Spleen (tissue), 7 donors: ENCODE measurements around the gene PSMB7.

ENCODE experiments used
- CTCF ChIP-seq, 11 experiments: fragments of 200-600 bp in 7 of 11; fragments of 450-650 bp in 4 of 11; sonication (generic) in 4 of 11; IDR thresholded peaks in 8 of 11; conservative IDR thresholded peaks in 3 of 11; 1 replicate in 7 of 11; 2 replicates in 4 of 11; pipeline versions ENCODE4 v1.4.0 to v1.8.0; 2016 to 2021; ENCODE audit warnings: antibody characterized with exemption in 11 of 11, inconsistent platforms in 4 of 11, mild to moderate bottlenecking in 1 of 11
- POLR2A ChIP-seq, 3 donors: fragments of 450-650 bp; IDR thresholded peaks; one replicate each; pipeline ENCODE4 v1.5.1; 2017; ENCODE audit warnings: antibody characterized with exemption in 3 of 3, mild to moderate bottlenecking in 1 of 3
- donor health status: DM: no; HTN: no; CAD: no; lungs with moderate emphysema.
- donor health status: DM: no; HTN: no; CAD: no.
- donor health status: DM: no; HTN: no; CAD: no.

DNA sequence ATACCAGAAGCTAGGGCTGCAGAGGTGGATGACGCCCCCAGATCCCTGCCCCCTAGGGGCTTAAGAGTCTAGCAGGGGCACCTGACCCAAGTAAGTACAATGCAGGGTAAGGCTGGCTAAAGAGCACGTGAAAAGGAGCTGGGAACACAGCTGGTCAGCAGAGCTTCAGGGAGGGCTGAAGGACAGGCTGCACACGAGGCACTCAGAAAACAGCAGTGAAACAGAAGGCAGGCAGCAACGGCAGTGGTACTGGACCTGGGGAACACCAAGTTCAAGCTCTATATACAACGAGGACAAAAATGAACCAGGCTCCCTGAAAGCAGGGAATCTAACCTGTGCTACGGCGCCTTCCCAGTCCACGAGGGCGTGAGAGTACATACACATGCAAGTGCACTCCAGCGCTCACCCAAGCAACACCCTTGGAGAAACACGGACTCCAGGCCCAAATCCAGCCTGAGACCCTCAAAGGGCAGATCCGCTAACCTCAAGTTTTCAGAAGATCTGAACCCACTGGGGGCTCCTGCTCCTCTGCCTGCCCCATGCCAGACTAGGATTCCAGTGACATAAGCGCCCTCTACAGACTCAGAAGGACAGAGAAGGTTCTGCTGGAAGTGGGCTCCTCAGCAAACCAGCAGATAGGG lies 57.4 kb downstream of the PSMB7 start:
- TF ChIP-seq POLR2A (IDR thresholded peaks at IDR 0.05) (no peak), CTCF (IDR thresholded peaks at IDR 0.05 in 8 of 11, conservative IDR thresholded peaks at IDR 0.05 in 3 of 11) (no peak)
